ENCODE measurements around the gene GPR62.
"Not testable (repeated sequence)": the region's sequence is repeated elsewhere in the genome, so short reads cannot be mapped to it uniquely, and the experiment has no call there.

Gene GPR62, protein sequence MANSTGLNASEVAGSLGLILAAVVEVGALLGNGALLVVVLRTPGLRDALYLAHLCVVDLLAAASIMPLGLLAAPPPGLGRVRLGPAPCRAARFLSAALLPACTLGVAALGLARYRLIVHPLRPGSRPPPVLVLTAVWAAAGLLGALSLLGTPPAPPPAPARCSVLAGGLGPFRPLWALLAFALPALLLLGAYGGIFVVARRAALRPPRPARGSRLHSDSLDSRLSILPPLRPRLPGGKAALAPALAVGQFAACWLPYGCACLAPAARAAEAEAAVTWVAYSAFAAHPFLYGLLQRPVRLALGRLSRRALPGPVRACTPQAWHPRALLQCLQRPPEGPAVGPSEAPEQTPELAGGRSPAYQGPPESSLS

DNA sequence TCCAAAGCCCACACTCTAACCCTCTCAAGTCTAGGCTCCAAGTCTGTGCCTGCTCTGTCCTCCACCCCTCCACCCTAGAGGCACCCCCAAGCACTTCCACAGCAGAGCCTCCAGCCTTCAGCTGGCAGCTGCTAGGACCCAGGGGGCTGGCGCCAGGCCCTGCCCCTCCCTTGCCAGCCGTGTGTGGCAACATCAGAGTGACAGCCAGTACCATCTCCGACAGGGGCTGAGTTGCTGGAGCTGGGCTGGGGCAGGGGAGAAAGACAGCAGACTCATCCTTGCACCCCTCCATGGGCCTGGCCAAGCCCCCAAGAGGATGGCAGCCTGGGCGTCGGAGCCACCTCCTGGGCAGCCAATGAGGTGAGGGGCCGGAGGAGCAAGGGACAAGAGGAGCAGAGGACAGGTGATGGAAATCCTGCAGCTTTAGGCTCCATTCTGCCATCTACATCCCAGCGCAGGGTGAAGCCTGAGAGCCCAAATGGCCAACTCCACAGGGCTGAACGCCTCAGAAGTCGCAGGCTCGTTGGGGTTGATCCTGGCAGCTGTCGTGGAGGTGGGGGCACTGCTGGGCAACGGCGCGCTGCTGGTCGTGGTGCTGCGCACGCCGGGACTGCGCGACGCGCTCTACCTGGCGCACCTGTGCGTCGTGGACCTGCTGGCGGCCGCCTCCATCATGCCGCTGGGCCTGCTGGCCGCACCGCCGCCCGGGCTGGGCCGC, at the start of gene GPR62:
Gene GPR62, plus strand, starts transcription at position 207 of the 718 bp plus-strand sequence. Its CDS starts 272 bp downstream, at position 479.
- no peak for DNase-seq (ENCODE audit: low spot score)

DNA sequence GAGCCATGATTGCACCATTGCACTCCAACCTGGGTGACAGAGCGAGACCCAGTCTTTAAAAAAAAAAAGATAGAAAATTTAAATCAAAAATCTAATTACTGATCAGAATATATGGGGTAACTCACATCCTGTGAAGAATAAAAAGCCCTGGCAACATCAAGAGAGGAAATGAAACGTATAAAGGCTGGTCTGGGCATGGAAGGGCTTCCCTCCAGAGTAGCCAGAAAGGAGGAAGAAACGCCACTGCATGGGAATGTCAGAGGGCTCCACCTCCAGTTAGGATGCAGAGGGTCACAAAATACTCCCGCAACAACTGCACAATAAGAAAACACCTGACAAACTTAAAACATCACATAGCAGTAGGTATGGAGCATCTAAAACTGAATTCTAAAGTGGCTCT, 47.2 kb upstream of the GPR62 start:
- DNase-seq (ENCODE audit: low spot score) = no peak

- DNase-seq (ENCODE audit: low spot score) = no peak
These were observed 38.8 kb upstream of the GPR62 start for GRCh38 chr3:51916418-51916817.

GRCh38 chr3:51921081-51921578, 34.1 kb upstream of the GPR62 start:
- no peak for DNase-seq (ENCODE audit: low spot score)

GRCh38 chr3:51927061-51927977, 27.9 kb upstream of the GPR62 start:
- DNase-seq (ENCODE audit: low spot score) = no peak

- DNase-seq (ENCODE audit: low spot score) = no peak
These were observed 26.7 kb upstream of the GPR62 start for GRCh38 chr3:51928438-51928837.

- not testable (repeated sequence) for DNase-seq (ENCODE audit: low spot score)
These were observed 26.2 kb upstream of the GPR62 start for GRCh38 chr3:51928981-51929380.

GRCh38 chr3:51929420-51930003, 25.7 kb upstream of the GPR62 start:
- no peak for DNase-seq (ENCODE audit: low spot score)

DNA sequence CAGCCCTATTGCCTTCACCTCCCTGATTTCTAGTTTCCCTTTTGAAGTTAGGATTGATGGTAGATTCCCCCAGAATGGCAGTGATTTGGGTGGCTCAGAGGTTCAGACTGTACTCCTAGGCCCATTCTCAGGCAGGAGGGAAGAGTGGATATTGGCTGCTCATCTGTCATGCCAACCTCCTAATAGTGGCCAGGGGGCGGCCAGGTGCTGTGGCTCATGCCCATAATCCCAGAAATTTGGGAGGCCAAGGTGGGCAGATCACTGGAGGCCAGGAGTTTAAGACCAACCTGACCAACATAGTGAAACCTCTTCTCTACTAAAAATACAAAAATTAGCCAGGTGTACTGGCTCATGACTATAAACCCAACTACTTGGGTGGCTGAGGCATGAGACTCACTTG, 24.7 kb upstream of the GPR62 start:
- DNase-seq (ENCODE audit: low spot score) = no peak

GRCh38 chr3:51931756-51932155, 23.4 kb upstream of the GPR62 start:
- no peak for DNase-seq (ENCODE audit: low spot score)

DNA sequence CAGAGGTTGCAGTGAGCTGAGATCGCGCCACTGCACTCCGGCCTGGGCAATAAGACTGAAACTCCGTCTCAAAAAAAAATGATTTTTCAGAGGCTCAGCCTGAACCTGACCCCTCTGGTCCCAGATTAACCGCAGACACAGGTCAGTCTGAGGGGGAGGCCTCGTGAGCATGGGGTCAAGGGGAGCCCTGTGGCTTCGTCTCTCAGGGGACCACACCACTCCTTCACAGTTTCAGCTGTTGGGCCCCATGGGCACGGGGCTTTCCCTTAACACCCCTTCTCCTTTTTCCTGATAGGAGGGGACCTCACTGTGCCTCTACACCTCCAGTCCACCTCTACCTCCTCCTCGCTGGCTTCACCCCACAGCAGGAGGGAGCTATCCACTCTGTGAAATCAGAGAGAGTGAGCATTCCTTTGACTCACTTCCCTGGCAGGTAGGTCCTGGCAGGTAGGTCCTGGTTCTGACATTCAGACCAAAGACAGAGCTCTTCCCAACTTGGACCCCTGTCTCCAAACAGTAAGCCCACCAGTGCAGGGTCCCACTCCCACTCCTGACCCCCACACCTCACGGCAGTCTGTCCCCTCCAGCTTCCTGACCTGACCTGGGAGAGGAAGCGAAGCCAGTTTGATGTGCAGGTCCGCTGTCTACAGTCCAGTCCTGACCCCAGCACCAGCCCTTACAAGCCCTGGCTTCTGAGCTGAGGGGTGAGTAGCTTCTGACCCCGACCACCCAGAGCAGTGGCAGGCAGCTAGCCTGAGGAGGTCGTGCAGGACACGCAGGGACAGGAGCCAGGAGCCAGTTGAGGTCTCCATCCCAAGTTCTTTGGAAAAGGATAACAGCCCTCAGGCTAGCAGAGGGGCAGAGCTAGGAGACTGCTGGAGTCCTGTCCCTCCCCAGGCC, 22.5 kb upstream of the GPR62 start:
- DNase-seq (ENCODE audit: low spot score) = no peak

DNA sequence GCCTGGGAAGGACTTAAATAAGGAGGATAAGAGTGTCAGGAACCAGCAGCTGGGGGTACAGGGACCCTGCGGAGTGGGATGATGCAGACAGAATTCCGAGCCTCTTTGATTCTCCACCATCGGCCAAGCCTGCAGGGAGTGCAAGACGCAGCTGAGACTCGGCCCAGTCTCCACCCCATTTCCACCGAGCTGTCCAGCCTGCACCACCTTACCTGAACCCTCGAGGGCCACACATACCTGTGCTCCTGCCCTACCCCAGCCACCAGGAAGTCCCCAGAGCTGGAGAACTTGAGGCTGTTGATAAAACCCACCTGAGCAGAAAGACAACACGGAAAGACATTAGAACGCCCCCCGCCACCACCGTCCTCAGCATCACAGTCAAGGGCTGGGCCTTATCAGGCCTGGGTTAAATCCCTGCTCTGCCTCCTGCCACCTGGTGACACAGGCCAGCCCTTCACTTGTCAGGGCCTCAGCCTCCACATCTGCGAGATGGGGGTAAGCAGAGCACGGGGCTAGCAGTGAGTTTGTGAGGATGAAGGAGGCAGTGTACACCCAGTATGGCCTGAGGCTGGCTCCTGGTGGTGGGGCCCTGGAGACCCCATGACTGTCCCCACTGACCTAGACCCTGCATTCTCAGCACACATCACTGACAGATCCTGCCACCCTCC, 21.6 kb upstream of the GPR62 start:
- DNase-seq (ENCODE audit: low spot score) = no peak

- no peak for DNase-seq (ENCODE audit: low spot score)
These were observed 20.9 kb upstream of the GPR62 start for GRCh38 chr3:51934139-51934850.

DNA sequence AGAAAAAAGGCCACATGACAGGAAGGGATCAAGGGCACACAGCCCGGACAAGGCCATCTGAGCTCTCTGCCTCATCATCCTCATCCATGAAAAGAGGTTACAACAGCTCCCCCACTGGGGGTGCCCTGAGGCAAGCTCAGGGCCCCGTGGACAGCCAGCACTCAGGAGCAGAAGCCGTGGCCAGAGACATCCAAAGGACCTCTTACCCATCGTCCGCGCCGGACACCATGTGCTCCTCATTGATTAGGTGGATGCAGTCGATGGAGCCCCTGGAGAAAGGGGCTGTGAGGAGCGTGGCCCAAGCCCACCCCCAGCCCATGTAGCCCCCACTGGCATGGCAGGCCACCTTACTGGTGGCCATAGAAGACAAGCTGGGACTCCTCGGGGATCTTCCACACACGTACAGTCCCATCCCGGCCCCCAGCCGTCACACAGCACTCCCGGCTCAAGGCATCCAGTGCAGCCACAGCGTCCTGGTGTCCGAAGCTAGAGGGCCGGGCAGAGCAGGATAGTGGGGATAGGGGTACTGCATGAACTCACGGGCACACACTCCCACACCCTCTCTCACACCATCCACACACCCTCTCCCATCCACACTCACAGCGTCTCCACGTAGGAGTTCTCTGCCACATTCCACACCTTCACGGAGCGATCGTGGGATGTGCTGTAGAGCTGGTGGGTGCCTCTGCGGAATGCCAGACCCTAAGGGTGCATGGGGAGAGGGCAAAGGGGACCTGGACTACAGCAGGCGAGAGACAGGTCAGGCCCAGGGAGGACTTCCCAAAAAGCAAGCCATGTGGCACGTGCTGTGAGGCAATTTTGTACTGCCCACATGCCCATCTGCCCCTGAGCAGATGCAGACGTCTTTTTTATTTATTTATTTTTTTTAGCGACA, 19.9 kb upstream of the GPR62 start:
- DNase-seq (ENCODE audit: low spot score) = no peak

GRCh38 chr3:51935886-51936755, 19.1 kb upstream of the GPR62 start:
- no peak for DNase-seq (ENCODE audit: low spot score)

- no peak for DNase-seq (ENCODE audit: low spot score)
These were observed 18.2 kb upstream of the GPR62 start for GRCh38 chr3:51937014-51937413.

DNA sequence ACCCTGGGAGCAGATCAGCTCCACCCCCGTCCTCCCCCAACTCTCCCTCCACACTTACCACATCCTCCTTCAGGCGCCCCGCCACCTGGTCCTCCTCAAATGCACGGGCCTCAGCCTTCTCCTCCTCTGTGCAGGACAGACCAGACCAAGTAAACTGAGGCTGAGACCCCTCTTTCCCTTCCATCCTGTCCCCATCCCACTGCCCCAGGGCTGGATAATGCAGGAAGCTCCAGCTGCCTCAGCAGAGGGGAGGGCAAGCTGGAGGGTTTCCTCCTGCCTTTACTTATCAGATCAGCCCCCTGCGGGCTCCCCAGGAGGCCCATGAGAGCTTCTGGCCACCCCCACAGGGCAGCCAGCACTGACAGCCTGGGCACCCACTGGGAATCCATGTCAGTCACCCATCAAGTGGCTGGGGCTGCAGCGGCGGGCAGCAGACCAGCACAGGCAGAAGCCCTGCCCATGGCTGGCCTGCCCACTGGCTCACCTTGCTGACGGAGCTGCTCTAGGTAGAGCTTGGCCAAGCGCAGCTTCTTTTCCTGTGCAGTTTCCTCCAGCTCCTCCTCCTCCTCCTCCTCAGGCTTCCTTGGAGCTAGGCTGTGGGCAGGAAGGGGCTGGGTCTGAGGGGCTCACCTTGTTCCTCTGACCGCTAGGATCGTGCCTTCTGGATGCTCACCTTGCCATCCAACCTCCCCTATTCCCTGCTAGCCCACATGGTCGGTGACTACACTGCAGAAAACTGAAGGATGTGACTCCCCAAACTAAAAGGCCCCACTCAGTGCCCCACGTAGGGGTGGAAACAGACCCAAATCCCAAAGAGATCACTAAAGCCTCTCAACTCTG, 17.4 kb upstream of the GPR62 start:
- DNase-seq (ENCODE audit: low spot score) = no peak
